CD4-positive, alpha-beta T cell treated with Interleukin-6 for 4 hours (primary cell): Measurements from ENCODE around the gene NR2C2.

Experiments used
- DNase-seq: peaks from one replicate; pipeline ENCODE4 v3.0.0-alpha.2; 2020; ENCODE audit warnings: mixed read lengths

The NR2C2 gene

DNA sequence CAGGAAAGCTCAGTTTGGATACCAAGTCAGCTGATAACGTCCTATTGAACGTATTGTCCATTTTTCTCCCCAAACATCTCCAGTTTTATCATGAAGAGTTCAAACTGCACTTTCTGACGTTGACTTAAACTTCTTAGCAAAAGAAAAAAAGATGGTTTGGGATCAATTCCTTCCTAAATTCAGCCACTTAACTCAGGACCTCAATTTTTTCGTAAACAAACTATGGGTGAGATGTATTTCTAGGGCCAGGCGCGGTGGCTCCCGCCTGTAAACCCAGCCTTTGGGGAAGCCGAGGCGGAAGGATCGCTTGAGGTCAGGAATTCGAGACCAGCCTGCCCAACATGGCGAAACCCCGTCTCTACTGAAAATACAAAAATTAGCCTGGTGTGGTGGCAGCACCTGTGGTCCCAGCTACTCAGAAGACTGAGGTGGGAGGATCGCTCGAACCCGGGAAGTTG, 118.2 kb downstream of the NR2C2 start:
- DNase-seq: no peak

DNA sequence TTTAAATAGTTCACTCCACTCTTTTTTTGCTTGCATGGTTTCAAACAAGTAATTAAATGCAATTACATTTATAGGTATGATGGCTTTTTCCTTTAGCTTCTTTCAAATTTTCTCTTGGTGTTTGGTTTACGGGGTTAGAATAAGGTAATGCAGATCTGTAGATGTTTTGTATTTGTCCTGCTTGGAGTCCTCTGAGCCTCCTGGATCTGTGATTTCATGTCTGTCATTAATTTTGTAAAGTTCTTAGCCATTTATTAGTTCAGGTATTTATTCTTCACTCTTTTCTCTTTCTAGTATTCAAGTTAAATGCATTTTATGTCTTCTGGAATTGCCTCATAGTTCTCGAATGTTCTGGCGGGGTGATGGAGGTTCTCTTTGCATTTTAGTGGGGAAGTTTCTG, 119.1 kb downstream of the NR2C2 start:
- no peak for DNase-seq

DNA sequence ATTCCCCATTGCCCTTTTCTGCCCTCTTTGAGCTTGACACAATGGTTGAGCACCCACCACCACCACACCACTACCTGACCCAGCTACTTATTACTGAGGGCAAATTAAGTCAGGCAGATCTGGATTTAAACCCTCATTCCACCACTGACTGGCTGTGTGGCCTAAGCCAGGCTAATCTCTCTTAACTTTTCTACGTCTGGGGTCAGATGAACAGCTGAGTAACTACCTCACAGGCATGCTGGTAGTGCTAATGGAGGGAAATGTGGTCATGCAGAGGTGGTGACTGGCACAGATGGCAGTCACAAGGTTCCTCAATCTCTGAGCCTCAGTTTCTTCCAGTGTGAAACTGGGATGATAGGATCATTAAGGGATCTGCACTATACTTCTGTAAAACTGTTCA, 122.1 kb downstream of the NR2C2 start:
- DNase-seq: no peak

DNA sequence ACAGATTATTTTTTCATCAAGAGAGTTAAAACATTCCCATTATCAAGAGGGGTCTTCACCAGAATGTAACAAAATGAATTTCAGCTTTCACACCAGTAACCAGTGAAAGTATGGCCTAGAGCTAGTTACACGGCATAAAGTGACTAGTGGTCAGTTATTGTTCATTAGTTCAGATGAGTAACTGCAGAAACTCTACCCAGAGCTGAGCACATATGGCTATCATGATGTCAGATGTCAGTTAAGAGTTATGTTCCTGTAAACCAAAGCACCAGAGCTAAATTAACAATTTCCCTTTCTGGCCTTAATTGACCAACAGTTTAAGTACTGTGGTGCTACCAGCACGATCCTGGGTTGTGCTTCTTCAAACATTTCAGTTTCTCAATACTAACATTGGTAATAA, 124.3 kb downstream of the NR2C2 start:
- DNase-seq: no peak

DNA sequence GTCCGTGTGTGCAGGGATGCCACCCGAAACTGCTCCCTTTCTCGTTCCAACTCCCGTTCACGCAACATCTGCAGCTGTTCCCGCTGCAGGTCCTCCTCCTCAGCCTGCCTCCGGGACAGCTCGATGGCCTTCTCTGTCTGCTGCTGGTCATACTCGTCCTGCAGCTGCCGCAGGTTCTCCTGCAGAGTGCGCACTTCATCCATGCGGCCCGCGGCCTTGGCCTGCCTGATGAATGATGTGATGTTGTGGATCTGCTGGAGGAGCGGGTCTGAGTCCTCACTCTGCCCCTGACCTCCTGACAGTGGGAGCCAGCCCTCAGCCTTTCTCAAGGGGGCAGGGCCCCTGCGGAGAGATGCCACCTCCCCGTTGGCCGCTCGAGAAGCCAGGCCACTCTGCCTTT, 127.1 kb downstream of the NR2C2 start:
- DNase-seq: no peak

DNA sequence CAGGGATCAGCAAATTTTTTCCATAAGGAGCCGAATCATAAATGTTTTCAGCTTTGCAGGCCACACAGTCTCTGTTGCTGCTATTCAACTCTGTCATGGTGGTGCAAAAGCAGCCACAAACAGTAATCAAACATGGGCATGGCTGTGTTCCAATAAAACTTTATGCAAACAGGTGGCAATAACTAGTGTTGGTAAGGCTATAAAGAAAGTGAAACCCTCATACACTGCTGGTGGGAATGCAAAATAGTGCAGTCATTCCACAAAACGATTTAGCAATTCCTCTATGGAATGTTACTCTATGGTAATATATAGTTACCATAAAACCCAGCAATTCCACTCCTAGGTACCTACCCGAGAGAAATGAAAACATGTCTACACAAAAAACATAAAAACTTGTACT, 131.7 kb downstream of the NR2C2 start:
- no peak for DNase-seq

DNA sequence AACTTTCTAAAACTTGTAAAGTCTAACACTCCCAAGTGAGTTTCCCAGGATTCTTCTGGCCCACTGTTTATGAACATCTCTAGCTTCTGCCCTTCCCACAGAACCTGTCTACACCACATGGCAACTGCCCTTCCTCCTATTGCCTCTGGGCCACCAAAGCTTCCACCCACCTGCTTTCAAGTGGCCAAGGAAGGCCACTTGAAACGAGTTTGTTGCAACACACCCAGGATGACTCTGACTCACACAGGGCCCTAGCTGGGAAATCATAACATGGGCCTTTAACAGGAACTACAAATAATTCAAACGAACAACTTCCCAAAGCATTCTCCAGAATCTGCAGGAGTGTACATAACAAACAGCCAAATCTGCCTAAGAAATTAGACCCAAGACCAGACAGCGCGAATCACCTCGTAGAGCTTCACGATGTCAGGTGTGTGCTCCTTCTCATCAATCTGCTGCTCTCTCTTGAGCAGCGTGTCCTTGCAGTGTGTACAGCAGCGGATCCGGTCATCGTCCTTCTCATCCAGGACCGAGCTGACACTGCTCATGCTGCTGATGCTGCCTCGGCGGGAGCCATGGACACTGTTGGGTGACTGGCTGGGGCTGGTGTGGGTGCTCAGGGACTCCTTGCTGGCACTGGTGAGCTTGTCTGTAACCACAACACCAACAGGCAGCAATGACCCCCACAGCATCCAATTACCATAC, 134.7 kb downstream of the NR2C2 start:
- DNase-seq: no peak

DNA sequence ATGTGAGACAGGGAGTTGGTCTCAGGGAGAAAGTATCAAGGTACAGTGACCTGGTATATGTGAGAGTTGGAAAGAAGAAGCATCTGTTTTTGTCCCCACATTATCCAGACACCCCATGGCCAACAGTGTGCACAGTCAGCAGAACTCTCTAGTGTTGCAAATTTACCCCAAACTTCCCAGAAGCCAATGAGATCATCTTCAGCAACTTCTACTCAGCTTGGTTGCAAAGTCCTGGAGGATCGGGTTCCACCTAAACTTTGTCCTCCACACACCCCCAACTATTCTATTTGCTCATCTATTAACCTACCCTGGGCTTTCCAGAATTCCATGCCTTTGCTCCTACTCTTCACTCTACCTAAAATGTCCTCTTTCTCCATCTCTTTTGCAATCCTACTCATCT, 135.9 kb downstream of the NR2C2 start:
- DNase-seq: no peak

DNA sequence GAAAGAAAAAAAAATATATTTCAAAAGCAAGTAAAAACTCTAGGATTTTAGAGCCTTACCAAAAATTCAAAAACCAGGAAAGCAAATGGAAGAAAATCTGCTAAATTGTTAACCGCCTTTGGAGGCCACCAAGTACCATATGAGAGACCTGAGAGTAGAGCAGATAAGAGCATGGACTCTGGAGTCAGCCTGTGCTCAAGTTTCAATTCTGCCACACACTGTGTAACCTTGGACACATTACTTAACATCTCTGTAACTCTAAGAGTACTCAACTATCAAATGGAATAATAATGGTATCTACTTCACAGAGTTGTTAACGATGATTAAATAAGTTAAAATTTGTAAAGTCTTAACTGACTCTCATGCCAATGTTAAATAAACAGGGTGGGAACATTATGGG, 138.9 kb downstream of the NR2C2 start:
- DNase-seq: no peak

DNA sequence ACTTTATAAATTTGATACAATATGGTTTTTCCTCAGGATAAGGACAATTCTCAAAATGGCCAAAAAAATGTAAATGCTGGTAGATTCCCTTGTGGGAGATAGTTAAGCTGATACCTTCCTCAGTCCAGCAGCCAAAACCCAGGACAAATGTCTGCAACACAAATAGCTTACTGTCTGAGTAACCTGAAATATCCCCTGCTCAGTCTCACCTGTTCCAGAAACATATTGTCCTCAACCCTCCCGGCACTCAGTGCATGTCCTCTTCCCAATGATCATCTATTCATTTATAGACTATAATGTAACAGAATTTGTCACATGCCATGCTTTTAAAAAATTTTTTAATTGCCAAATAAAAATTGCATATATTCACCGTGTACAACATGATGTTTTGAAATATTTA, 139.3 kb downstream of the NR2C2 start:
- no peak for DNase-seq

DNA sequence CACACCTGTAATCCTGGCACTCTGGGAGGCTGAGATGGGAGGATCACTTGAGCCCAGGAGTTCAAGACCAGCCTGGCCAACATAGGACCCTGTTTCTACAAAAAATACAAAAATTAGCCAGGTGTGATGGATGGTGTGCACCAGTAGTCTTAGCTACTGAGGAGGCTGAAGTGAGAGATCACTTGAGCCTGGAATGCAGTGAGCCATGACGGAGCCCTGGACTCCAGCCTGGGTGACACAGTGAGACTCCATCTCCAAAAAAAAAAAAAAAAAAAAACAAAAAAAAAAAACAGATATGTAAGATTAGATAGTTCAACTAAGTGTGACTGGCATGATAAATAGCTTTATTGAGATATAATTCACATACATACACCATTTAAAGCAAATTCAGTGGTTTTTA, 141.8 kb downstream of the NR2C2 start:
- DNase-seq: no peak

DNA sequence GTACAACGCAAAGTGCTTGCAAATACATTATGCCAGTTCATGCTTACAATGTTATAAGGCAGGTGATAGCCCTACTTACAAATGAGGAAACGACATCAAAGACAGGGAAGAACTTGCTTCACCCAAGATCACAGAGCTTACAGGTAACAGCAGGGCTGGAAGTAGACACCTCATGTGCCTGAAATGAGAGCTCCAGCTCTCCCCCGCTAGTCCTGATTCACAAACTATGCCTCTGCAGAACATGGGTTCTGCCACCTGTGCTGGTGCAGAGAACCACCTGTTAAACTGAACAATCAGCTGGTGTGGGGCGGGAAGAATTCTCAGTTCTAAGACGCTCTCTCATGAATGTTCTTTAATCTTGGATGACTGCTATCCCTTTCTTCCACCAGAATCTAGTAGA, 144.2 kb downstream of the NR2C2 start:
- no peak for DNase-seq

DNA sequence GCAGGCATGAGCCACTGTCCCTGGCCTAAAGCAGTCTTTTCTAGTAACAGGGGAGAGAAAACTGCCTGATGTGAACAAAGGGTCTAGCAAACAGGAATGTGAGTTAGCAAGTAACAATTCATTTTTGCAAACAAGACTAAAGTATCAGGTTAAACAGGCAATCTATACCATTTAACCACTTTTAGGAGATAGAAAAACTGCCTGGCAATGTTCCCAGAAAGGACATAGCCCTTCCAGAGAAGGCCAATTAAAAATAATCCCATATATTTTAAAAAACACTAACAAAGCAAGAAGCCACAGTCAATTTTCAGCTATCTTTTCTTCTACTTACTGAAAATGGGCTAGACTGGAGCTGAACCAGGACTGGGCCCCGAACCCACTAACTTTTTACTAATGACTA, 145.3 kb downstream of the NR2C2 start:
- DNase-seq: no peak

DNA sequence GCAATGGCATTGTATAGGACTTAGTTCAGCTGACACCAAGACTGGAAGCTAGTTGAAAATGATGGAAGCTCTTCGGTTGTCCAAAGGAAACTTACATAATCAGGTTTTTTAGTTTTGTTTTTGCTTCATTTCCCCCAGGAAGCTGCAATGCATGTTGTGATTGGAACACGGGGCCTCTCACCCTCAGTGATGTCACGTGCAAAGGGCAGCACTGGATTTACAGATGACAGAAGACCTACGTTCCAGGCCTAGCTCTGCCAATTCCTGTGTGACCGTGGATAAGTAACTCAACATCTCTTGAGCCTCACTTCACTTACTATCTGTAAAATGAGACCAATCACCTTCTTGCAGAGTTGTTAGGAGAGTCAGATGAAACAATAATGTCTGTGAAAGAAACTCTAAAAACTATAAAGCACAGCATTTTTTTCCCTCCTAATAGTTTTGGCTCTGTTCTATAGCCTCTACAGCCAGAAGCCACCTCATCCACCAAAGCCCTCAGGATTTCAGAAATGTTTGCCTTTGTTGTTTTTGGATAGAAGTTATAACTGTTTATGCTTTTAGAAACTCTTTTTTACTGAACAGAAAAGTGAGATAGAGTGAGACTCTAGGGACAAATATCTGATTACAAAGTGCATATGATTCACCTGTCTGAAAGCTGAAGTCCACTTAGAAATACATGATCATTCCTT, 146.9 kb downstream of the NR2C2 start:
- DNase-seq: no peak

DNA sequence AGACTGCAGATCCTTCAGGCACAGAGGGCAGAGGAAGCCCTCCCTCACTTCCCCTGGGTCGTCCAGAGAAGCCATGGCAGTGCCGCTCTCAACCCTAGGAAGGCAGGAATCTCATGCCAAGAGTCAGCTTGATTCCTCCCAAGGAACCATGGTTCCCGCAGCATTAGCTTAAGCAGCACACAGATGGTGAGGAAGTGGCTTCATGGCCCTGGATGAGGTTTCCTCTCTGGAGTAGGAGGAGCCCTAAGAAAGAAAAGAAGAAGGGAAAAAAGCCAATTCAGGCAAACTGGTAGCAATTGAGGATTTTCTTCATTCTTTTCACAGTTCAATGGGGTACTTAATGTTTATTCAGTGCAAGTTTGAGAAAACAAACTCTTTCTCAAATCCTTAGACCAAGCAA, 148.7 kb downstream of the NR2C2 start:
- no peak for DNase-seq

DNA sequence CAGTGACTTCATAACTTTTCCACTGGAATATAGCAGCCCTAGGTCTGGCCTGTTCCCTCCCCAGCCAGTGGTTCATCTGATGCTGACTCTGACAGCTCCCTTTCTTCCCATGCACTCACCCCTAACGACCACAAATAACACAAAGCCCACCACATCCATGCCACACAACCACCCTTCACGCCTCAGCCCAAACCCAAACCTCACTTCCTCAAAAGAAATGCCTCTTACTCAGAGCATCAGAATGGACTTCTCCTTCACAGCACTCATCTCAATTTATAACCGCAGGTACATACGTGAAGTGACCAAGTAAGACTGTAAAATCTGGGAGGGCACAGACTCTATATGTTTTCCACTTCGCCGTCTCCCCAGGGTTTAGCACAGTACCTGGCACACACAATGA, 150.5 kb downstream of the NR2C2 start:
- DNase-seq: peak; percentile 11
